NAMALWA (cell line): ENCODE data around the gene PRG3.

Experiments used
- DNase-seq: peaks from one replicate; pipeline ENCODE4 v3.0.0-alpha.2; 2015; ENCODE audit warnings: low spot score

Gene PRG3, protein sequence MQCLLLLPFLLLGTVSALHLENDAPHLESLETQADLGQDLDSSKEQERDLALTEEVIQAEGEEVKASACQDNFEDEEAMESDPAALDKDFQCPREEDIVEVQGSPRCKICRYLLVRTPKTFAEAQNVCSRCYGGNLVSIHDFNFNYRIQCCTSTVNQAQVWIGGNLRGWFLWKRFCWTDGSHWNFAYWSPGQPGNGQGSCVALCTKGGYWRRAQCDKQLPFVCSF

GRCh38 chr11:57380975-57381374 is at the start of gene PRG3:
TSS of gene PRG3 (minus strand) at chr11:57381150. CDS start at chr11:57380708, 442 bp downstream.
- DNase-seq = no peak

DNA sequence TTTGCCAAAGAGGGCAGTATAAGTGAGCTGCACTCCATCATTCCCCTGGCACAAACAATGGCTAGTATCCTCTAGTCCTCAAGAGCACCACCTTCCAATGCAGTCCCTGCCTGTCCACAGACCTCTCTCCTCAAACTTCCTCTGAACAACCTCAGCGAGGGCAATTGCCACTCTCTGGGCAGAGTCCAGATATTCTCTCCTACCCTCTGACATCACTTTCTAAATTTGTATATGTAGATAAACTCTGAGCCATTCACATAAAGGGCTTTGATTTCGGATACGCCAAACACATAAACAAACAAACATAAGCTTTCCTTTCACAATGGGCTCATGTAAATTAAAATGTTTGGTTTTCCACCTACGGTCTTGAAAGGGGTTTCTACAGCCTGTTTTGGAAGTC is 49.0 kb upstream of the PRG3 start:
- DNase-seq = no peak

DNA sequence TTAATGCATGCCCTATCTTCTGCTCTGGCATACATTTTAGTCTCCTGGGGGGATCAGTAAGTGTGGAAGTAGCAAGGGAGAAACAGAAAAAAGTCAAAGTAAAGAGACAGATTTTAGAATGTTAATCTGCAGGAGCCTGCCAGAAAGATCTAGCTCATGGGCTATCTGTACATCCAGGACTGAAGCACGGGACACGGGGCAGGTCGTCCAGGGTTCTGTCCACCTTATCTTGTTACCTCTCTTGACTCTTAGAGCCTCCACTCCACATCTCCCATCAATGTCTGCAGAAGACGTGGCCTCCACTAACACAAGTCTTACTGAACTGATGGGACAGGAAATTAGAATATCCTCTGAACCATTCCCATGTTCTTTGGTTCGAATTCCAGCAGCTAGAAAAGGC is 47.7 kb upstream of the PRG3 start:
- DNase-seq = no peak

GRCh38 chr11:57427727-57428082 is 46.8 kb upstream of the PRG3 start:
- DNase-seq = no peak

GRCh38 chr11:57426929-57427726 is 46.2 kb upstream of the PRG3 start, which contains the start of gene SLC43A3:
TSS of gene SLC43A3 (minus strand) at chr11:57427121. CDS start at chr11:57426172, 949 bp downstream.
- peak; percentile 81 for DNase-seq

DNA sequence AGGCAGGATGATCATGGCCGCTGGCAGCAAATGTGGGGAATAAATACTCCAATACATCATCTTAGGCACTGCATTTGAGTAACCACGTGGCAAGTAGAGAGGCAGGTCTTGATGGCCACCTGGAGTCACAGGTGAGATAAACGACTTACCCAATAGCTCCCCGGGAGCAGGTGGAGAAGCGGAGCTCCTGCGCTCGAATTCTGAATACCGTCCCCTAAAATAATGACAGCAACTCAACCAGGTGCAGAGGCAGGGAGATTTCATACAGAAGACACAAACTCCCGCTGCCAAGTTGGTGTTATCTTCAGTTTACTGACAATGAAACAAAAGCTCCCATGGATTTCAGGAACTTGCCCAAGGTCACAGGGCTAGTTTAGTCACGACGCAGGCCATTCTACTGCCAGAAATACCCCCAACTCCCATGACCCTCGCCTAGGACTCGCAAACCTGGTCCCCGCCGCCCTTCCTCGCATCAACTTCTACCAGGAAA is 45.5 kb upstream of the PRG3 start:
- DNase-seq = peak; percentile 40

- DNase-seq = no peak
Observed at GRCh38 chr11:57425565-57426438, 44.9 kb upstream of the PRG3 start.

DNA sequence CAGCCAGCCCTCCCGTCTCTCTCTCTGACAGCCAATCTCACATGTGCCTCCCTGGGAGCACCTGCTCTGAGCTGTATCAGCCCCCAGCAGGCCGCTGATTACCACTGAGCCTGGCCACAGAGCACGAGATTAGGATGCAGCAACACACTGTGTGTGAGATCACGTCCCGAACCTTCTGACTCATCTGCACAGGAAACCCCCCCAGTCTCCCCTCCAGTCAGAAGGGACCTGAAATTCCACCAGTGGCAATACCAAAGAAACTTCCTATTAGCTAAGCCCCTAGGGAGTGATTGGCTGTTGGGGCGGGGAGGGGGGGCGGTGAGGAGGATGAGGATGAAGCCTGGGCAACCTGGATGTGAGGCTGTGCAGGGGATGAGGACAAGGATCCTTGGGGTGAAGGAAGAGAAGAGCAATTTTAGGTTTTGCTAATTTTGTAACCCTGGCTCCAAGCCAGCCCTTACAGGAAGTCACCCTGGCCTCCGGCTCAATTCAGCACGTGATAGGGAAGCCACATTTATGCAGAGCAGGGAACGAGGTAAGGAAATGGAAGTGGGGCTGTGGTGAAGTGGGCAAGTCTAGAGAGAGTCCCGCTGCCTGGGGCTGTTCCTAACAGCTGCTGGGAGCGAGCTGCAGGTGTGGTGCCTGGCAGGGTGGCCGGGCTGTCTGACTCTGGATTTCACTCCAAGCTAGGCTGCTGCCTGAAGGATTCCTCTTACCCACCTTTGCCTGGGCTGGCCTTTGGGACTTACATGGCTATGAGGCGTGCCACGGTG is 44.0 kb upstream of the PRG3 start:
- DNase-seq = peak; percentile 68

- no peak for DNase-seq
Observed at GRCh38 chr11:57424137-57424791, 43.3 kb upstream of the PRG3 start.

DNA sequence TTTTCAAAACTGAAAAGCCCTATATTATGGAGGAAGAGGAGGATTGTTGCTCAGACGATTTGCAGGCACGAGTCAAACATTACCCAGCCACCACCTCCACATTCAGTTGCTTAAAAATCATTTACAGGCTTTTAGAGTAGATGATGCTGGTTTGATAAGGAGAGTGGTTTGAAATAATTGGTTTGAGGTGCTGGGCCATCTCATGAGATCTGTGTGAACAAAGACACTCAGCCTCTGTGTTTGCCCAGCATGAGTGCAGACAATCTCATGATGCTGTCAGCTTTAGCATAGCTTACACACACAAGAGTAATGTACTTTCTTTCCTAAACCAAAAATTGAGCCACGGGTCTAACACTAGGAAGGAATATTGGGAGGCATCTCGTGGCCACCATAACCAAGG is 41.7 kb upstream of the PRG3 start:
- no peak for DNase-seq

DNA sequence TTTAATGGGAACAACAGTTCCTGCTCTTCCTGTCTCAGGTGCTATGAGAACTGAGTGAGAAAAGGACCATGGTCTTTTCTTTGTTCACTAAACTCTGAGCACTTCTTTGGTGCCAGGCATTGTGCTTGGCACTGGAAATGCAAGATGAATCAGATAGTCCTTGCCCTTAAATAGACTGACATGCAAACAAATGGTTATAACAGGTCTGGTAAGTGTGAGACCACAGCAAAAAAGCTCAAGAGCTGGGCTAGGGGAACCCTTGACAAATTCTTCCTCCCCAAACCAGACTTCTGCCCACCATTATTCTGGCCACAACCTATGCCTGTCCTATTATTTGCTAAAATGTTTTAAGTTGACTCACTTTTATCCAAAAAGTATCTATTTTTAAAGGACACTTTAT is 40.9 kb upstream of the PRG3 start:
- no peak for DNase-seq

DNA sequence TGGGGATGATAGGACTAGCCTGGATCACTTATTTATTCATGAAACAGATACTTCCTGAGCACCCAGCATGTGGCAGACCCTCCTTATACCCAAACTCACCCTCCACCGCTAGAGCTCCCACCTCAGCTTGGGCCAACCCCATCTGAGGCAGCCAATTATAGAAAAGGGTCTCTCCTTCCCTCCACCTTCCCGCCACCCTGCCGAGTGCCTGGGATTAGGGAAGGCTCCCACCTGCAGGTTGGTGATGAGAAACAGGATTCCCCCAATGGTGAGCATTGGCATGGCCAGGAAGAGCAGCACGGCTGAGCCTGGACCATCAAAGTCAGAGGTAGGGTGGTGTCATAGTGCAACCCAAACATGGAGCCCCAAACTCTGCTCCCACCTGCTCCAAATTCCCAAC is 40.1 kb upstream of the PRG3 start:
- no peak for DNase-seq

DNA sequence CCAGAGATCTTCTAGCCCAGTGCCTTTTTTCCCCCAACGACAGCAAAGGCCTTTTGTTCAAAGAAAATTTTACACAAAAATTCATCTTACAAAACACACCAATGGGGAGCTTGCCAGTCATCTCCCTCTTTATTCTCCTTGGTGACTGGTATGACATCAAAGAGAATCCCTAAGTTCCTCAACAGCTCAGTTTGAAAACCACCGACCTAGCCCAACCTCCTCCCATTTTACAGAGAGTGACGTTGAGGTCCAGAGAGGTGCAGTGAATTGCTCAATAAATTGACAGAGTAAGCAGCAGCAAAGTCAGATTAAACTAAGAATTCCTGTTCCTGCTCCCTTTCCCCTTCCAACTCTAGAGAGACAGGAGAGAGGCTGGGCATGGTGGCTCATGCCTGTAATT is 38.2 kb upstream of the PRG3 start:
- DNase-seq = no peak

DNA sequence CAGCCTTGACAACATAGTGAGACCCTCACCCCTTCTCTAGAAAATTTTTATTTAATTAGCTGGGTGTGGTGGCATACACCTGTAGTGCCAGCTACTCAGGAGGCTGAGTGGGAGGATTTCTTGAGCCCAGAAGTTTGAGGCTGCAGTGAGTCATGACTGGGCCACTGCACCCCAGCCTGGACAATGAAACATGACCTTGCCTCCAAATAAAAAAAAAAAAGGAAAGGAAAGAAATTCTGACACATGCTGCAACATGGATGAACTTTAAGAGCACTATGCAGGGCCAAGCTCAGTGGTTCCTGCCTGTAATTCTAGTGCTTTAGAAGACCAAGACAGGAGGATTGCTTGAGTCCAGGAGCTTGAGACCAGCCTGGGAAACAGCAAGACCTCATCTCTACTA is 37.2 kb upstream of the PRG3 start:
- no peak for DNase-seq

- DNase-seq = no peak
Observed at GRCh38 chr11:57417056-57417455, 36.1 kb upstream of the PRG3 start.

GRCh38 chr11:57416436-57416835 is 35.5 kb upstream of the PRG3 start:
- DNase-seq = no peak

- DNase-seq = no peak
Observed at GRCh38 chr11:57414612-57415212, 33.8 kb upstream of the PRG3 start.

- no peak for DNase-seq
Observed at GRCh38 chr11:57413681-57414080, 32.7 kb upstream of the PRG3 start.

DNA sequence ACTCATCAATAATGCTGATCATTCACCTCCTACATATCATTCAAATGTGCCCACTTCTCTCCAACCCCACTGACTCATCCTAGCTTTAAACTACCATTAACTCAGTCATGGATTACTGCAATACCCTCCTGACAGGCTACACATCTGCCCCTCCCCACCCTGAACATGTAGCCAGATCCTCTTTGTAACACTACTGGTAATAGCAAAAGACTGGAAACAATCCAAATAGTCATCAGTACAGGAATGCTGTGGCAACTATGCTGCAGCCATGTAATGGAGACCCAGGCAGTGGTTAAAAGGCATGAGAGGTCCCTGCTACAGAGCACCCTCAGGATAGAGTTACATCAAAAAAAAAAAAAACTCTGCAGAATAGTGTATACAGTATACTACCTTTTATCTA is 29.3 kb upstream of the PRG3 start:
- DNase-seq = no peak

GRCh38 chr11:57409321-57410100 is 28.6 kb upstream of the PRG3 start:
- DNase-seq = no peak
